ENCODE measurements around the gene VAV2.

DNA sequence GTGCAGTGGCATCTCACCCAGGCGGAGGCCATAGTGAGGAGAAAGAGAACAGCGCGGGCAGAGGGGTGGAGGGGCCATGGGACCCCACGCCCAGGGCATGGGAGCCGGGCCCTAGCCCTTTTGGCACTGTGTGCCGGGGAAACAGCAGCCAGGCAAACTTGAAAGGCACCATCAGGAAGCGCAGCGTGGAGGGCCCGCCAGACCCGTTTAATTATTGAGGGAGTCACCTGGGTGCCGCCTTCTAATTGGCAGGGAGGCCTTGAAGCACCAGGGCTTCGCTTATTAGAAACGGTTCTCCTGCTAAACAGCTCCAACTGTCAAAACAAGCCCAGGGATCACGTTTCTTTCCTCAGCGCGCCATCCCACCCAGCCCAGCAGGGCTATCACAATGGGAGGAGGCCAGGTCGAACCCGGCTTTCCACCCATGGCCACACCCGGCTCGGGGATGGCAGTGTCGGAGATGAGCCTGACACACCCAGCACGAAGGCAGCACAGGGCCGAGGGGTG, 149.3 kb downstream of the VAV2 start:
- TF ChIP-seq, protein P1, sequence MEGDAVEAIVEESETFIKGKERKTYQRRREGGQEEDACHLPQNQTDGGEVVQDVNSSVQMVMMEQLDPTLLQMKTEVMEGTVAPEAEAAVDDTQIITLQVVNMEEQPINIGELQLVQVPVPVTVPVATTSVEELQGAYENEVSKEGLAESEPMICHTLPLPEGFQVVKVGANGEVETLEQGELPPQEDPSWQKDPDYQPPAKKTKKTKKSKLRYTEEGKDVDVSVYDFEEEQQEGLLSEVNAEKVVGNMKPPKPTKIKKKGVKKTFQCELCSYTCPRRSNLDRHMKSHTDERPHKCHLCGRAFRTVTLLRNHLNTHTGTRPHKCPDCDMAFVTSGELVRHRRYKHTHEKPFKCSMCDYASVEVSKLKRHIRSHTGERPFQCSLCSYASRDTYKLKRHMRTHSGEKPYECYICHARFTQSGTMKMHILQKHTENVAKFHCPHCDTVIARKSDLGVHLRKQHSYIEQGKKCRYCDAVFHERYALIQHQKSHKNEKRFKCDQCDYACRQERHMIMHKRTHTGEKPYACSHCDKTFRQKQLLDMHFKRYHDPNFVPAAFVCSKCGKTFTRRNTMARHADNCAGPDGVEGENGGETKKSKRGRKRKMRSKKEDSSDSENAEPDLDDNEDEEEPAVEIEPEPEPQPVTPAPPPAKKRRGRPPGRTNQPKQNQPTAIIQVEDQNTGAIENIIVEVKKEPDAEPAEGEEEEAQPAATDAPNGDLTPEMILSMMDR (IDR thresholded peaks at IDR 0.05; ENCODE audit: low read depth, low read length, missing input control), result no peak
- TF ChIP-seq, protein P2, sequence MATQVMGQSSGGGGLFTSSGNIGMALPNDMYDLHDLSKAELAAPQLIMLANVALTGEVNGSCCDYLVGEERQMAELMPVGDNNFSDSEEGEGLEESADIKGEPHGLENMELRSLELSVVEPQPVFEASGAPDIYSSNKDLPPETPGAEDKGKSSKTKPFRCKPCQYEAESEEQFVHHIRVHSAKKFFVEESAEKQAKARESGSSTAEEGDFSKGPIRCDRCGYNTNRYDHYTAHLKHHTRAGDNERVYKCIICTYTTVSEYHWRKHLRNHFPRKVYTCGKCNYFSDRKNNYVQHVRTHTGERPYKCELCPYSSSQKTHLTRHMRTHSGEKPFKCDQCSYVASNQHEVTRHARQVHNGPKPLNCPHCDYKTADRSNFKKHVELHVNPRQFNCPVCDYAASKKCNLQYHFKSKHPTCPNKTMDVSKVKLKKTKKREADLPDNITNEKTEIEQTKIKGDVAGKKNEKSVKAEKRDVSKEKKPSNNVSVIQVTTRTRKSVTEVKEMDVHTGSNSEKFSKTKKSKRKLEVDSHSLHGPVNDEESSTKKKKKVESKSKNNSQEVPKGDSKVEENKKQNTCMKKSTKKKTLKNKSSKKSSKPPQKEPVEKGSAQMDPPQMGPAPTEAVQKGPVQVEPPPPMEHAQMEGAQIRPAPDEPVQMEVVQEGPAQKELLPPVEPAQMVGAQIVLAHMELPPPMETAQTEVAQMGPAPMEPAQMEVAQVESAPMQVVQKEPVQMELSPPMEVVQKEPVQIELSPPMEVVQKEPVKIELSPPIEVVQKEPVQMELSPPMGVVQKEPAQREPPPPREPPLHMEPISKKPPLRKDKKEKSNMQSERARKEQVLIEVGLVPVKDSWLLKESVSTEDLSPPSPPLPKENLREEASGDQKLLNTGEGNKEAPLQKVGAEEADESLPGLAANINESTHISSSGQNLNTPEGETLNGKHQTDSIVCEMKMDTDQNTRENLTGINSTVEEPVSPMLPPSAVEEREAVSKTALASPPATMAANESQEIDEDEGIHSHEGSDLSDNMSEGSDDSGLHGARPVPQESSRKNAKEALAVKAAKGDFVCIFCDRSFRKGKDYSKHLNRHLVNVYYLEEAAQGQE (IDR thresholded peaks at IDR 0.05), result no peak
- TF ChIP-seq TAF1 (conservative IDR thresholded peaks at IDR 0.05), result no peak
- TF ChIP-seq SP1 (IDR thresholded peaks at IDR 0.05), result no peak
- no peak for TF ChIP-seq GABPA (IDR thresholded peaks at IDR 0.05 in 1 of 2, conservative IDR thresholded peaks at IDR 0.05 in 1 of 2)
- TF ChIP-seq RXRA (IDR thresholded peaks at IDR 0.05), result no peak
- TF ChIP-seq RAD21 (IDR thresholded peaks at IDR 0.05), result no peak
- TF ChIP-seq YY1 (IDR thresholded peaks at IDR 0.05), result no peak
- TF ChIP-seq JUND (IDR thresholded peaks at IDR 0.05), result no peak
- TF ChIP-seq FOXA1 (IDR thresholded peaks at IDR 0.05), result no peak
- TF ChIP-seq, protein P3, sequence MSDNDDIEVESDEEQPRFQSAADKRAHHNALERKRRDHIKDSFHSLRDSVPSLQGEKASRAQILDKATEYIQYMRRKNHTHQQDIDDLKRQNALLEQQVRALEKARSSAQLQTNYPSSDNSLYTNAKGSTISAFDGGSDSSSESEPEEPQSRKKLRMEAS (IDR thresholded peaks at IDR 0.05), result no peak
- TF ChIP-seq, protein P4, sequence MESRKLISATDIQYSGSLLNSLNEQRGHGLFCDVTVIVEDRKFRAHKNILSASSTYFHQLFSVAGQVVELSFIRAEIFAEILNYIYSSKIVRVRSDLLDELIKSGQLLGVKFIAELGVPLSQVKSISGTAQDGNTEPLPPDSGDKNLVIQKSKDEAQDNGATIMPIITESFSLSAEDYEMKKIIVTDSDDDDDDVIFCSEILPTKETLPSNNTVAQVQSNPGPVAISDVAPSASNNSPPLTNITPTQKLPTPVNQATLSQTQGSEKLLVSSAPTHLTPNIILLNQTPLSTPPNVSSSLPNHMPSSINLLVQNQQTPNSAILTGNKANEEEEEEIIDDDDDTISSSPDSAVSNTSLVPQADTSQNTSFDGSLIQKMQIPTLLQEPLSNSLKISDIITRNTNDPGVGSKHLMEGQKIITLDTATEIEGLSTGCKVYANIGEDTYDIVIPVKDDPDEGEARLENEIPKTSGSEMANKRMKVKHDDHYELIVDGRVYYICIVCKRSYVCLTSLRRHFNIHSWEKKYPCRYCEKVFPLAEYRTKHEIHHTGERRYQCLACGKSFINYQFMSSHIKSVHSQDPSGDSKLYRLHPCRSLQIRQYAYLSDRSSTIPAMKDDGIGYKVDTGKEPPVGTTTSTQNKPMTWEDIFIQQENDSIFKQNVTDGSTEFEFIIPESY (IDR thresholded peaks at IDR 0.05), result no peak
- TF ChIP-seq, protein P5, sequence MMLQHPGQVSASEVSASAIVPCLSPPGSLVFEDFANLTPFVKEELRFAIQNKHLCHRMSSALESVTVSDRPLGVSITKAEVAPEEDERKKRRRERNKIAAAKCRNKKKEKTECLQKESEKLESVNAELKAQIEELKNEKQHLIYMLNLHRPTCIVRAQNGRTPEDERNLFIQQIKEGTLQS (IDR thresholded peaks at IDR 0.05), result no peak
